HCT116 (cell line): ENCODE data around the gene ATP8A1.

Source experiments
- CBX3 ChIP-seq: IDR thresholded peaks from 2 replicates; pipeline ENCODE4 v1.6.1; 2012; ENCODE audit warnings: low read depth
- CTCF ChIP-seq, 3 experiments: fragments of 200-600 bp in 1 of 3; sonication (generic) in 1 of 3; IDR thresholded peaks in 2 of 3; conservative IDR thresholded peaks in 1 of 3; 2 replicates each; pipeline ENCODE4 v1.5.1; 2012 to 2017; ENCODE audit warnings: low read depth in 2 of 3, low read length in 2 of 3, antibody characterized with exemption in 1 of 3, borderline replicate concordance in 1 of 3, control low read depth in 1 of 3, mild to moderate bottlenecking in 1 of 3, mixed read lengths in 1 of 3, mixed run types in 1 of 3, moderate library complexity in 1 of 3; ENCODE audit not compliant: insufficient read depth in 1 of 3

GRCh38 chr4:42543762-42544161 lies 113.1 kb downstream of the ATP8A1 start:
- no peak for TF ChIP-seq CTCF (IDR thresholded peaks at IDR 0.05 in 2 of 3, conservative IDR thresholded peaks at IDR 0.05 in 1 of 3; ENCODE audit: borderline replicate concordance in 1 of 3, insufficient read depth in 1 of 3, low read depth in 2 of 3, low read length in 2 of 3)
- TF ChIP-seq CBX3: no peak
